GM21360 (cell line): ENCODE data around the gene PRRX1.

ENCODE experiments used
- ATAC-seq: cut with Tn5 transposase; IDR thresholded peaks from one replicate; pipeline ENCODE4 v1.9.1; 2021; ENCODE audit warnings: mild to moderate bottlenecking, moderate library complexity; ENCODE audit not compliant: unreplicated experiment

PRRX1 gene

GRCh38 chr1:170758992-170759391, 95.1 kb downstream of the PRRX1 start:
- ATAC-seq = no peak

- ATAC-seq = no peak
Measured at GRCh38 chr1:170765279-170765678, 101.3 kb downstream of the PRRX1 start.

- ATAC-seq = no peak
Measured at GRCh38 chr1:170765712-170766330, 101.9 kb downstream of the PRRX1 start.

- no peak for ATAC-seq
Measured at GRCh38 chr1:170768929-170769328, 105.0 kb downstream of the PRRX1 start.

- no peak for ATAC-seq
Measured at GRCh38 chr1:170769691-170770090, 105.8 kb downstream of the PRRX1 start.

- ATAC-seq = no peak
Measured at GRCh38 chr1:170770254-170770653, 106.3 kb downstream of the PRRX1 start.

- ATAC-seq = no peak
Measured at GRCh38 chr1:170776252-170776651, 112.3 kb downstream of the PRRX1 start.

- no peak for ATAC-seq
Measured at GRCh38 chr1:170776777-170777176, 112.8 kb downstream of the PRRX1 start.
